GM18907 (cell line): Measurements from ENCODE around the gene SENP5.
A peak's percentile ranks its signal among the peaks of the same experiment; 100 is the strongest.

Experiments used
- ATAC-seq: cut with Tn5 transposase; IDR thresholded peaks from one replicate; pipeline ENCODE4 v1.9.1; 2021; ENCODE audit warnings: mild to moderate bottlenecking, moderate library complexity; ENCODE audit not compliant: unreplicated experiment

Gene SENP5

DNA sequence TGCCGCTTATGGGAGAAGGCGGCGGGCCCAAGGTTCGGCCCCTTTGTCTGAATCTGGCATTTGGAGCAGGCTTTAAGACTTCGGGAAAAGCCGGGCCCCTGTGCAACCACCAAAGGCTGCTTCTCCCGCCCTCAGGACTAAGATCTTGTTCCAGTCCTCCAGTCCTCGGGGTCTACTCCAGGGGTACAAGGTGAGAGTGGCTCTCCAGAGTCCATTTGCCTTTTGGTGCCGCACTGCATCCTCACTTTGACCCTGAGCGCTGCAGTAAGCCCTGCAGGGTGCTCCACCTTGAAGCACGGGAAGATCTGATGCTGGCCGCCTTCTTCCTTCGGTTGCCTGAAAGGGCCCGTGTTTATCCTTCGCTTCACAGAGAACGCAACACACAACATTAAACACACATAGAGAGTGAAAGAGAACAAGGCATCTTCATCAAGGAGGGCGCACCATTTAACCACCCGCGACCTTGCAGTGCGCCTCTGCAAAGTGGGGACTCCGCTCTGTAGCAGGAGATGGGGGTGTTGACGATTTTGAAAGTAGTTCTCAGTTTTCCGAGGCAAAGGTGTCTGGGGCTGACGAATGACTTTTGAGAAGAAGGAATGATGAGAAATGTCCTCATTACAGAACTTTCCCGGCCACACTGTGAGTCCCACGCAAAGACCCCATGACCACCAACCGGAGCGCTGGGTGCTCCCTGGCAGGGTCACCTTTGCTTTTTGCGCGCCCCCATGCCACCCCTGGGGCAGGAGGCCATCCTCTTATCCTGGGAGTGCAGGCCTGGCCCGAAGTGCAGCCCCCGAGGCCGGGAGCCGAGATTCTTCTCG is 99.9 kb downstream of the SENP5 start:
- ATAC-seq = no peak

DNA sequence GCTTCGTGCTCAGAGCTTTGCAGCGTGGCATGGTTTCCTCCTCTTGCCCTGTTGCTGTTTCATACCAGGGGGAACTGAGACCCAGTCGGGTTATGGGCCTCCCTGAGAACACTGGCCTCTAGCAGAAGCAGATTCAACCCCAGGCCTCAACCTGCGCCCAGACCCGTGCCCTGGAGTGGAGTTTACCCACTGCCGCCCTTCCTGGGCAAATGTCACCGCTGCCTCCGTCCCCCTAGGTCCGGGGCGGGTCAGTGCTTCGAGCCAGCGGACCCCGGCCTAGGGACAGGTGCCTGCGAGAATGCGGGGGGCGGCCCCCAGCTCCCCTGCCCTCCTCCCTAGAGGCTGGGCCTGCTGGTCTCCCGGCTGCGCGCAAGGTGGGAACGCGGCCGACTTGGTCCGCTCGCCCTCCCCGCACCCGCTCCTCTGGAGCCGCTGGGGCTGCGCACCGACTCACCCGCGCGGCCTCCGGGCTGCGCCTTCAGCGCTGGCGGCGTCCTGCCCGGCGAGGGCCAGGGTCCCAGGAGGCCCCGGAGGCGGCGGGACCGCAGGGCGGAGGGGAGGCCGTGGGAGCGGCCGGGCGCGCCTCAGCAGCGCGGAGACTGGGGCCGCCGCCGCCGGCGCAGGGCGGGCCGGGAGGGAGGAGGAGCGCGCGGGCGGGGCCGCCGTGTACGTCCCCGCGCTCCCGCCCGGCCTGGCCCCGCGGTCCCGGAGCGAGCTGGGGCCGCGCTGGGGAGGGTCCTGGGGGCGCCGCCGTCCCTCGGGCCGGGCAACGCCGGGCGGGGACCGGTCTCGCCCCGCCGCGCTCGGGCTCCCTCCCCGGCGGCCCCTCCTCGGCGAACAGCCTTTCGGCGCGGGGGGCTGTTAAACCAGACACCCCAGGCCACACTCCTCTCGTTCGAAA is 100.8 kb downstream of the SENP5 start, which contains the start of gene PIGZ:
Gene PIGZ, minus strand, starts transcription at position 601 of the 901 bp plus-strand sequence. CDS start 16,802 bp downstream, outside the sequence.
- ATAC-seq = peak; percentile 62

GRCh38 chr3:196969134-196969659 is 101.5 kb downstream of the SENP5 start:
- peak; percentile 54 for ATAC-seq

DNA sequence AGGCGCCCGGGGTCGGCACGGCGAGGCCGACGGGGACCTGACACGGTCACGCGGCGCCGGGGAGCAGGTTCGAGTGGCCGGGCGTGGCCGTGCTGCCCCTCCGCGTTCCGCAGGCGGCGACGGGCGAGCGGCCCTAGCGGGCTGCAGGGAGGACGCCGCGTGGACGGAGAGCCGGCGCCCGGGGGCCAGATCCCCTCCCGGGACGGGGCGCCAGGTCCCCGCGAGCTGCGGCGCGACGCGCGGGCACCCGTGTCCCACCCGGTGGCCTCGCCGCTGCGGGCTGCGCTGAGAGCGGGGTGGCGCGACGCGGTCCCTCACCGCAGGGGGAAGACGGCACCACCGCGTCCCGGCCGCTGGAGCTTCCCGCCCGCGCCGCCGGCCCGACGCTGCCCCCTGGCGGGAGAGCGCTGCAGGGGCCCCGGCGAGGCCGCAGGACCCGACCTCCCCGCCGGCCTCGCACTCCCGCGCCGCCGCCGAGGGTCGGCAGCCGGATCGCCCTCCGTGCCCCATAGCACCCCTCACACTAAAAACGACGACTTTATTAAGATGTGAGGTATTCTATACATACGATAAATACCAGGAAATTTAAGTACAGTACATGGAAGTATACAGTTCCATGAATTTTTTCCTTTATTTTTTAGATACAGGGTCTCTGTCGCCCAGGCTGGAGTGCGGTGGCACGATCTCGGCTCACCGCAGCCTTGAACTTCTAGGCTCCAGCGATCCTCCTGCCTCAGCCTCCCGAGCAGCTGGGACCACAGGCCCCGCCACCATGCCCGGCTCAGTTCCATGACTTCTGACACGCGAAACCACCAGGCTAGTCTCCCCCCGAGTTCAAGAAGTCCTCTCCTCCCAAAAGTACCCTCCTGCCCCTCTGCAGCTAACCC is 102.2 kb downstream of the SENP5 start:
- peak; percentile 52 for ATAC-seq

- ATAC-seq = no peak
Measured at GRCh38 chr3:196970547-196971093, 102.9 kb downstream of the SENP5 start.

GRCh38 chr3:196971094-196971698 is 103.5 kb downstream of the SENP5 start:
- ATAC-seq = no peak

- ATAC-seq = no peak
Measured at GRCh38 chr3:196974661-196975060, 106.9 kb downstream of the SENP5 start.

DNA sequence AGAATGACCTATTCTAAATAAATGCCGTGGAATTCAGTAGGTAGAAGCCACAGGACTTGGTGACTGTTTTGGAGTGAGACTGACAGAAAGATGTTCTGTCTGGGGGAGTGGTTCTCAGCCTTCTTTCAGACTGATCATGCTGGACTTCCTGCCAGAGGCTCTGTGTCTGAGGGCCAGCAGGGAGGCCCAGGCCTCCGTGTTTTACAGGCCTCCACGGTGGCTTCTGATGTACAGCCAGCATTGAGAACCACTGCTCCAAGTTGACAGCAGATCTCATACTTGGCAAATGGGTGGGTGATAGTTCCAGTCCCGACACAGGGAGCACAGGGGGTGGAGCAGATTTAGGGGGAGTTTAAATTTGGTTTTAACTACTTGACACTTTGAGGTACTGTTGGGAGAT is 107.6 kb downstream of the SENP5 start:
- ATAC-seq = no peak

DNA sequence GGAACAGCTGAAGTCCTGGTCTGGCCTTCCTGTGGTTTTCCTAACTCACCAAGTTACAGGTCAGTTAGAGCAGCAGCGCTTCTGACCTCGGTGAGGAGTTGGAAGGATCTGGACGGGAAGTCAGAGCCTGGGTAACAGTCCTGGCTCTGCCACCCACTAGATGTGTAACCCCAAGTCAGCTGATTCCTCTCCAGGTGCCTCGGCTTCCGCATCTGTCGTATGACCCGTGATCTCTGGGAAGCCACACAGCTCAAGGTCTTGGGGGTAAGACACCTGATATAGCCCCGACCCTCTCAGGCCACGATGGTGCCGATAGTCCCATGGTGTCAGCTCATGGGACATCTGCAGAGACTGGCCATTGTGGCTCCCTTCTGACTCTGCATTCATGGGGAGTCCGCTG is 109.2 kb downstream of the SENP5 start:
- ATAC-seq = no peak

- no peak for ATAC-seq
Measured at GRCh38 chr3:196979545-196979944, 111.8 kb downstream of the SENP5 start.

GRCh38 chr3:196981657-196982056 is 113.9 kb downstream of the SENP5 start:
- no peak for ATAC-seq

- ATAC-seq = no peak
Measured at GRCh38 chr3:196983186-196983585, 115.5 kb downstream of the SENP5 start.
